ENCODE measurements around the gene SYNM. TPM values are rescaled to one million over a fixed set of nuclear protein-coding genes. Genes with fewer than 3 reads are reported as not detected.

SYNM gene
- total RNA-seq, 1 donor from 2014 or later = 37.7 TPM

DNA sequence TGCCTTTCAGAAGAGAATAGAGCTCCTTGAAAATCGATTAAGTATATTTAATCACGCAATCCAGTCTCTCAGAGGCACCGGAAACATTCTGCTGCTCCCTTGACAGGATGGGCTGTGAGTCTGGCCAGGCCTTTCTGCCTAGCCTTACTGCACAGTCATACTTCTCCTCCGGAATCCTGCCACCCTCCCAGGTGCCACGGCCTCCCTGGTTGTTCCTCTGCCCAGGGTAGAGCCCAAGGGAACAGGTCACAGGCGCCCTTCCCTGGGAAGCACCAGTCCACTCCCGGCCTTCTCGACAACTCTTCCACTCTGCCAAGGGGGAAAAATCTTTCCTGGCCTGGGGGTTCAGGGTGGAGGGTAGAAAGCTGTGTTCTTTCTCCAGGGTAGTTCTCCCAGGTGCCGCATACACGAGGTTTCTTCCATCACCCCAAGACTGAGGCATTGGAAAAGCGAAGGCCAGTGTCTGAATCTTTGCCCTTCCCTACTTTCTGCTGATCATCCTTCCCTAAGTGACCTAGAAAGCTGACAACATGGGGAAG is 17.4 kb upstream of the SYNM start:
- Histone ChIP-seq H3K27ac (no peak overlapping the region), H3K9me3 (no peaks in the 10 kb centered on the region), H3K27me3 (no peaks in the 10 kb centered on the region), H3K36me3 (no peaks in the 10 kb centered on the region), H3K4me3 (no peak overlapping the region), H3K4me1 (no peaks in the 10 kb centered on the region)
- DNase-seq (ENCODE audit: low spot score in 2 of 2) = peak in 1 of 2 donors; percentile 24
- TF ChIP-seq, protein P1, sequence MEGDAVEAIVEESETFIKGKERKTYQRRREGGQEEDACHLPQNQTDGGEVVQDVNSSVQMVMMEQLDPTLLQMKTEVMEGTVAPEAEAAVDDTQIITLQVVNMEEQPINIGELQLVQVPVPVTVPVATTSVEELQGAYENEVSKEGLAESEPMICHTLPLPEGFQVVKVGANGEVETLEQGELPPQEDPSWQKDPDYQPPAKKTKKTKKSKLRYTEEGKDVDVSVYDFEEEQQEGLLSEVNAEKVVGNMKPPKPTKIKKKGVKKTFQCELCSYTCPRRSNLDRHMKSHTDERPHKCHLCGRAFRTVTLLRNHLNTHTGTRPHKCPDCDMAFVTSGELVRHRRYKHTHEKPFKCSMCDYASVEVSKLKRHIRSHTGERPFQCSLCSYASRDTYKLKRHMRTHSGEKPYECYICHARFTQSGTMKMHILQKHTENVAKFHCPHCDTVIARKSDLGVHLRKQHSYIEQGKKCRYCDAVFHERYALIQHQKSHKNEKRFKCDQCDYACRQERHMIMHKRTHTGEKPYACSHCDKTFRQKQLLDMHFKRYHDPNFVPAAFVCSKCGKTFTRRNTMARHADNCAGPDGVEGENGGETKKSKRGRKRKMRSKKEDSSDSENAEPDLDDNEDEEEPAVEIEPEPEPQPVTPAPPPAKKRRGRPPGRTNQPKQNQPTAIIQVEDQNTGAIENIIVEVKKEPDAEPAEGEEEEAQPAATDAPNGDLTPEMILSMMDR (IDR thresholded peaks at IDR 0.05) = no peak
- intact Hi-C loops (cut with DNase I) = no loop called here

DNA sequence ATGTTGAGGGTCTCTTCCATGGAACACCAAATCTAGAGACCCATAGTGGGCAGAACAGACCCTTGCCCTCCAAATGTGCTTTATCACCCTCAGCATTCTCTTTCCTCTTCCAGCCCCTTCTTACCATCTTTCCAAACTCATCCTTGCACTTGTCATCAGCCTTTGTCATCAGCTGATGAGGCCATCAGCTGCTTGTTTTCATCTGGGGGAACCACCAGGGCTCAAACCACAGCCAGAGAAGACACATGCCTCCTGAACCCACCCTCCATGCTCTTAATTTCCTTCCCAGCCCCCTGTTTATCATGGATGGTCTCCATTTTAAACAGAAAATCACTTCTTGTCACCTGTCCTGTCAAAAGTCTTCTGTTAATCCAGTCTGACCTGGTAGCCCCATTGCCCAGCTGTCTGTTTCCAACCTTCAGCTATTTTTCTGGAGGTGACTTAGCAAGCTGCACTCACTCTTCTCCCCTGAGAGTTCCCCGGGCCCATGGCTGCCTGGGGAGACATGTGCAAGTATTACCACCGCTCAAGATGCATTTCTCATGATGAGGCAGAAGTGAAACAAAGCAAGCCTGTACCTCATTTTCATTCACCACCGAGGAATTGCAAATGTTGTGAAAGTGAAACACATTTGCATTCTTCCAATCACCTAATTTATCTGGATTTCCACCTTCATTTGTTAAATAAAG is 14.7 kb upstream of the SYNM start:
- no peak overlapping the region for H3K27ac ChIP-seq
- DNase-seq (ENCODE audit: low spot score in 2 of 2) = peak in 1 of 2 donors; percentile 53

DNA sequence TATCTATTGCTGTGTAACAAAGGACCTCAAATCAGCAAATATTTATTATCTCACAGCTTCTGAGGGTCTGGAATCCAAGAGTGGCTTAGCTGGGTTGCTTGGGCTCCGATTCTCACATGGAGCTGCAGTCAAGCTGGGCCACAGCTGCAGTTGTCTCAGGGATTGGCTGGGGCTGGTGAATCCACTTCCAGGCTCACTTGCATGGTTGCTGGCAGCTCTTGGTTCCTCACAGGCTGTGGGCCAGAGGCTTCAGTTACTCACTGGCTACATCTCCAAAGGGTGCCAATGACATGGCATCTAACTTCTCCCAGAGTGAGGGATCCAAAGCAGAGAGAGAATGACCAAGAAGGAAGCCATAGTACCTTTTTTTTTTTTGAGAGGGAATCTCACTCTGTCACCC is 13.9 kb upstream of the SYNM start:
- TF ChIP-seq, protein P1 (IDR thresholded peaks at IDR 0.05) = no peak
- no peak overlapping the region for H3K27ac ChIP-seq
- no peaks in the 10 kb centered on the region for H3K9me3 ChIP-seq
- no peak for DNase-seq (ENCODE audit: low spot score in 2 of 2)
- no peaks in the 10 kb centered on the region for H3K4me1 ChIP-seq
- intact Hi-C loops (cut with DNase I) = no loop called here
- no peaks in the 10 kb centered on the region for H3K36me3 ChIP-seq
- H3K4me3 ChIP-seq = no peak overlapping the region
- H3K27me3 ChIP-seq = no peaks in the 10 kb centered on the region

More for the DNA sequence above, 14.7 kb upstream of the SYNM start:
- no peak overlapping the region for H3K4me3 ChIP-seq
- H3K4me1 ChIP-seq = no peaks in the 10 kb centered on the region
- TF ChIP-seq, protein P1 (IDR thresholded peaks at IDR 0.05) = no peak
- H3K9me3 ChIP-seq = no peaks in the 10 kb centered on the region
- H3K36me3 ChIP-seq = no peaks in the 10 kb centered on the region
- no peaks in the 10 kb centered on the region for H3K27me3 ChIP-seq
- intact Hi-C loops (cut with DNase I) = no loop called here

DNA sequence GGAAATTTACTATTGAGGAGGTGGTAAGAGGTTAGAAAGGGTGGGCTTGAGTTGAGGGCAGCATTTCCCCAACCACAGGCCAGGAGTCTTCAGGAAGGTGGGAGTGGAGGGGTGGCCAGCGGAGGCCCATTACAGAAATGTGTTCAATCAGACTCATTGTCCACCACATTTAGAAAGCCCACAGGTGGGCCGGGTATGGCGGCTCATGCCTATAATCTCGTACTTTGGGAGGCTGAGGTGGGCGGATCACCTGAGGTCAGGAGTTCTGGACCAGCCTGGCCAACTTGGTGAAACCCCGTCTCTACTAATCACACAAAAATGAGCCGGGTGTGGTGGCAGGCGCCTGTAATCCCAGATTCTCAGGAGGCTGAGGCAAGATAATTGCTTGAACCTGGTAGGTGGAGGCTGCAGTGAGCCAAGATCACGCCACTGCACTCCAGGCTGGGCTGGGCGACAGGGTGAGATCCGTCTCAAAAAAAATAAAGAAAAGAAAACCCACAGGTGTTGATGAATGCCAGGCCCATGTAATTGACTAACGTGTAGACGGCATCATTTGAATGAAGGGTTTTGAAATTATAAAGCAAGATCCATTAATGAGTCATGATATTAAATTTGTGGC is 12.2 kb upstream of the SYNM start:
- no peak overlapping the region for H3K27ac ChIP-seq

DNA sequence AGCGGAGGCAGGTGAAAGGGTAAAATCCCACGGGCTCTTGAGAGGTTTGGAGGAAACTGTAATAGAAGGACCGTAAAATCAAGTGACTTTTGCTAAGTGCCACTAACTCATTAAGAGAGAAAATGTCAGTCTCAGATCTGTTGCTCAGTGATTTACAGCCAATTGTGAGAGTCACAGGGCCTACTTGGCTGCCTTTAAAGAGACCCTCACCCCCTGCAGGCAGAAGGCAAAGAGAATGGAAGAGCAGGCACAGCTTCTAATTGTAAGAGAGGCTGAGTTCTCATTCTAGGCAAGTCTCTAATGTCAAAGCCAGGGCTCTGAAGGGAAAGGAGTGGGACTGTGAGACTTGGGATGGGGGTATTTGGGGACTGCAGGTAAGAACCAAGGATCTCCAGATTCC is 9.3 kb upstream of the SYNM start:
- Histone ChIP-seq H3K36me3 (no peaks in the 10 kb centered on the region), H3K27me3 (no peaks in the 10 kb centered on the region), H3K4me3 (no peak overlapping the region), H3K27ac (no peak overlapping the region), H3K4me1 (no peaks in the 10 kb centered on the region), H3K9me3 (no peaks in the 10 kb centered on the region)
- intact Hi-C loops (cut with DNase I) = no loop called here
- DNase-seq (ENCODE audit: low spot score in 2 of 2) = no peak
- TF ChIP-seq, protein P1 (IDR thresholded peaks at IDR 0.05) = no peak

More for the DNA sequence above, 12.2 kb upstream of the SYNM start:
- intact Hi-C loops (cut with DNase I) = no loop called here
- Histone ChIP-seq H3K4me3 (no peak overlapping the region), H3K4me1 (no peaks in the 10 kb centered on the region), H3K36me3 (no peaks in the 10 kb centered on the region), H3K27me3 (no peaks in the 10 kb centered on the region), H3K9me3 (no peaks in the 10 kb centered on the region)
- TF ChIP-seq, protein P1 (IDR thresholded peaks at IDR 0.05) = no peak
- no peak for DNase-seq (ENCODE audit: low spot score in 2 of 2)
